Fibroblast of the aortic adventitia (primary cell): Measurements from ENCODE around the gene NFIX. TPM values are rescaled to one million over a fixed set of nuclear protein-coding genes. Genes with fewer than 3 reads are reported as not detected.

ENCODE experiments used
- DNase-seq: peaks from one replicate; pipeline ENCODE4 v3.0.0-alpha.2; 2010; ENCODE audit warnings: low read depth
- H3K4me3 ChIP-seq: 2 replicates; pipeline ENCODE4 v1.5.1; 2011; ENCODE audit warnings: low read depth, mild to moderate bottlenecking, control low read depth, low read length, moderate library complexity
- CTCF ChIP-seq: IDR thresholded peaks from 2 replicates; pipeline ENCODE4 v1.5.1; 2011; ENCODE audit warnings: mild to moderate bottlenecking, low read length, control low read depth, inconsistent platforms; ENCODE audit not compliant: insufficient read depth
- total RNA-seq: library from RNA; depleted of rRNA; stranded (reverse); fragments of >200 nt; gene quantifications from 2 replicates; pipeline ENCODE4 v1.2.3, GENCODE V29; 2012; ENCODE audit warnings: low replicate concordance

The NFIX gene
- total RNA-seq, 1 donor, result 160 TPM

GRCh38 chr19:13010038-13010991, 15.0 kb downstream of the NFIX start:
- H3K4me3 ChIP-seq, result no peak overlapping the region
- TF ChIP-seq CTCF, result no peak
- peak; percentile 79 for DNase-seq

GRCh38 chr19:13010992-13011652, 15.8 kb downstream of the NFIX start:
- H3K4me3 ChIP-seq, result no peak overlapping the region
- no peak for TF ChIP-seq CTCF
- no peak for DNase-seq

- no peak overlapping the region for H3K4me3 ChIP-seq
- DNase-seq, result no peak
- no peak for TF ChIP-seq CTCF
Observed at GRCh38 chr19:13011653-13012389, 16.5 kb downstream of the NFIX start.

- TF ChIP-seq CTCF, result no peak
- peak overlapping the region; percentile 63 for H3K4me3 ChIP-seq
- no peak for DNase-seq
Observed at GRCh38 chr19:13012390-13012689, 17.1 kb downstream of the NFIX start.

GRCh38 chr19:13012690-13013608, 17.7 kb downstream of the NFIX start:
- DNase-seq, result peak; percentile 85
- TF ChIP-seq CTCF, result no peak
- H3K4me3 ChIP-seq, result peak overlapping the region; percentile 63

GRCh38 chr19:13013649-13014048, 18.4 kb downstream of the NFIX start:
- no peak for TF ChIP-seq CTCF
- peak overlapping the region; percentile 63 for H3K4me3 ChIP-seq
- DNase-seq, result peak; percentile 65
